Hematopoietic multipotent progenitor cell treated with erythropoietin and hydrocortisone succinate and interleukin-3 and kit ligand, for 17 days (in vitro differentiated cells): Measurements from ENCODE around the gene UBE2H.
"Not testable (repeated sequence)": the region's sequence is repeated elsewhere in the genome, so short reads cannot be mapped to it uniquely, and the experiment has no call there.

Experiments
- DNase-seq: peaks from one replicate; pipeline ENCODE4 v3.0.0-alpha.2; 2015; ENCODE audit warnings: low spot score

Gene UBE2H

DNA sequence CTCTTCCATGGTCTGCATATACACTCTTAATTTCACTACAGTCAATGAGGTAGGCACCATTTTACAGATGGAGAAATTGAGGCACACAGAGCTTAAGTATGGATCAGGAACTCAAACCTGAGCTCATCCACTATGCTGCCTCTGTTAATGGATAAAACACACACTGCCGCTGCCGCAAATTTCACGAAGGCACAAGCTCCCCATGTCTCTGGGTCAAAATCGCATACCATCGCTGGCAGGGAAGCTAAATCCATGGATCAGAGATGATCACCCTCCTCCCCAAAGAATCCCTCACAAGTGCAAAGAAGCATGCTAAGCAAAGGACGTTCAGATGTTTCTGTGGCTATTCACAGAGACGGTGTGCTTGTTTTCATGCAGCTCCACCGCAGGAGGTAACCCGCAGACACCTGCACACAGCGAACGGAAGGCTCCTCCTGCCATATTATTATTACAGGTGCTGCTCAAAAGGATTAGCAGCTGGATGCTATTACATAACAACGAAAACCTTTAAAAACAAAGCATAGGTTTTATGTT lies 109.3 kb downstream of the UBE2H start:
- DNase-seq = no peak

DNA sequence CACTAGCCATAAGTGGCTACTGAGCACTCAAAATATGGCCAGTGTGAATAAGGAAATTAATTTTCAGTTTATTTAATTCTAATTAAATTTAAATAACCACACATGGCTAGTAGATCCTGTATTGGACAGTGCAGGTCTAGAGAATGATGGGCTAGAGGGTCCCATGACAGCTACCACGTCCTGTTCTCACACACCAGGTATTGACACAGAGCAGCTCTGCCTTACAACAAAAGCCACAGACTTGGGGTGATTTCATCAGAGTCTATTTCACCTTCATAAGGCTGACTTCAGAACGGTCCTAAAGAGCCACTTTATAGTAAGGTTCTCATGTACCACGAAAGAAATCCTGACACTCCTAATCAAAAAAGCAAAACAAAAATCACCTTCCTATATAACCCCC lies 111.3 kb downstream of the UBE2H start:
- no peak for DNase-seq

DNA sequence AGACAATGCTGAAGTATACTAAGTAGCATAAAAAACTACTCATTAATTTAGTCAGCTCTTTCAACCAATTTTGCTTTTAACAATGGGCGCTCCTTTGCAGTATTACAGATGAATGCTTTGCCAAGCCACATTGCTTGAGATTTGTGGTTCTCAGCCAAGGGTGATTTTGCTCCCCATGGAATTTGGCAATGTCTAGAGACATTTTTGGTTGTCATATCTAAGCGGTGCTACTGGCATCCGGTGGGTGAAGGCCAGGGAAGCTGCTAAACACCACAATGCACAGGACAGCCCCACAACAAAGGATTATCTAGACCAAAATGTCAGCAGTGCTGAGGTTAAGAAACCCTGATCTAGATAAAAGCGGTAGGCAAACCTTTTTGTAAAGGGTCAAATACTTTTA lies 112.0 kb downstream of the UBE2H start:
- no peak for DNase-seq

DNA sequence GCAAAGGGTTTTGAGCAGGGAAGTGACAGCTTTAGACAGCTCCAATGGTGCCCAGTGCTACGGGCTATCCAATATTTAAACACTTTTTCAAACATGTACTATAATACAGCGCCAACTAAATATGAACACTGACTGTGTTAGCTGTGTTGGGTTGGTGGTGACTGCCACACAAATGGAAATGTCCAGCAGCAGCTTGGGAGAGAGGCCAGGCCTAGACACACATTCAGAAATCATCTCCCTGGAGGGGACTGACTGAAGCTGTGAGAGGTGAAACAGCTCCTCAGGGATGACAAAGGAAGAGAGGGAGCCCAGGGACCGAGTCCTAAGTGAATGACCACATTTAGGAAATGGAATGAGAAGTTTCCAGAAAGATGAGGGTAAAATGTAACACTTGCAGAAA lies 115.8 kb downstream of the UBE2H start:
- no peak for DNase-seq

DNA sequence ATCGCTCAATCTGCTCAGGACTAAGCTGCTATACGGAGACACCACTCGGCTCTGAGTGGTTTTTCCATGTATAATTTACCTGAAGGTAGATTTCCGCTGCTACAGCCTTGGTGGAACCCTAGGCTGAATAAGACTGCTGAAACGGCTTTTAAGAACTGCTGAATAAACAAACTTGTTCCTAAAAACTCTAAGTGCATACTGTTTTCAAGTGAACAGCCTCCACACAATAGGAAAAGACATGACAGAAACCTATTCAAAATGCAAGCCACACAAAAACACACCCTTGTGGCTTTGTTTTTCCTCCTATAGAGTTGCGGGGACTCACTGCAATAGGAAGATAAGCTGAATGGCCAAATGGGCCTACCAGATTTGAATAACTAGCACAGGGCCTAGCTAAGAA lies 117.2 kb downstream of the UBE2H start:
- no peak for DNase-seq

DNA sequence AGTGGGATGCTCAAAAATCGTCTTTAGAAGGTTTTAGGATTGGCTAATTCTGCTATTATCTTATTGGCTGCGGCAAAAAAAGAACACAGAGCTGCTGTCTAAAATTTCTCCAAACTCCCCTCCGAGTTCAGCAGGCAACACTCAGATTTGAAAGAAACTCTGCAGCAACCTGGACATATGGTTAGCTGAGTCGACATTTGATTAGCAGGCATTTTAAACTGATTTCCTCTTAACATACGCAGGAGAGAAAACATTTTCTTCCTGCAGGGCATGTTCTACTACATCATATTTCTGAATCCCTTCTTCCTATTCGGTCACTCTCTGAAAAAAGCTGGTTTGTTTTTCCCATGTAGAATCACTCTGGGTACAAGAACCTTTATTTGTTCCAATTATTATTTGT lies 119.4 kb downstream of the UBE2H start:
- DNase-seq = not testable (repeated sequence)

DNA sequence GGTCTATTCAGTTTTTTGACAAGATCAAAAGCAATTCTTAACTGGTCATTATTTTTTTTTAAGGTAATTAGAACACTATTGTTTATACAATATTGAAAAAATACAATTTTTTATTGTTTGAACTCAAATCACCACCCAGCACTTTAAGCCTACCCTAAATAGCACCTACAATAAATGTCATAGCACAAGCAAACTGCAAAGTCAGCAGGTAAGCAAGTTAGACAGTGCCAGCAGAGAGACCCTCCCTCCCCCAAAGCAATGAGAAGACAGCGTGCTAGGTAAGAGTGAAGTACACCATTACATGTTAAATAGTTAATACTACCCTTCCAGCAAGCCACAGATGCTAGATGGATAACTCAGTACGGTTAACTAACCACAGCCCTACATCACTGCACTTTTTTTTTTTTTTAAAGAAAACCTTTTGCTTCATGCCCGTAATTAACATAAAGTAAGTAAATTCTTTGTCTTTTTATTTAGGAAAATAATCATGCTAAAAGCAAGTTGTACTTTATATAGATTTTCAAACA lies 120.0 kb downstream of the UBE2H start:
- DNase-seq = no peak

DNA sequence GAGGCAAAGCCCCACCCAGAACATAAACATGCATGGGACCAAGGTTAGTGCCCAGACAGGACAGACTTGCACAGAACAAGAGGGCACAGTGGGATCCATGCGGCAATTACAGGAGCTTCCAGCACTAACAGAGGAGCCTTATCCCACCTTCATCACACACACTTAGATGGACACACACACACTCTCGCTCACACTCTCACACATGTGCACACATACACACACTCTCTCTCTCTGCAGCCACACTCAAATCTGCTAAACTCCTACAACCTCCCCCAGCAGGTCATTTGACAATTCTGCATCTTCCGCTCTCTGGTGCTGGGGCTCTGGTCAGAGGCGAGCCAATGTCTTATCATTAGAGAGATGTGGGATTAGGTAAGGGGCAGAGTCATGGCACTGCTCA lies 120.5 kb downstream of the UBE2H start:
- DNase-seq = no peak

DNA sequence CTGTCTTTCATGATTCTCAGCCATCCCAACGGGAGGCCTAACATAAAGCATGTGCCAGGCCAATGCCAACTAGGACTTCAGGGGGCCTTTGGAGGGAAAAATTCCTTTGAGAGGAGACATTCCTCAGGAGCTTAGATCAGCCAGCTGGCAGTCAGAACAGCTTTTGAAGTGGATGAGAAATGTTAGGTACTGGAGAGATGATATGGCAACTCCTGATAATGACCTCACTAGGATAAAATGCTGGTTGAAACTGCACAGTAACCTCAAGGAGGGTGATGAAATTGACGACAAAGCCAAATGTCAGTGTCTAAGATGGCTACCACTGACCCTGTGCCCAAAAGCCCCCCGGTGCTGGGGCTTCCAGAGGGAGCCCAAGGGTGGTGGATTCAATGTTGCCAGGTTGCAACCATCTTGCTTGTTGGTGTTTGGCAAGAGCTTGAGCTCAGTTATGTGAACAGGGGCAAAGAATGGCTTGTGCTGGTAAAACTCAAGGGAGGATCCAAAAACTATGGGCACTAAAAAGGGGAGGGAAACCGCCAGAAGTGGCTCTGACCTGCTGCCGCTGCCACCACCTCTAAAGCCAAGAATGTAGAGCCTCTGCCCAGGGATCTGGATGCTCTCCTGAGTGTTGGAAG lies 121.2 kb downstream of the UBE2H start:
- no peak for DNase-seq

DNA sequence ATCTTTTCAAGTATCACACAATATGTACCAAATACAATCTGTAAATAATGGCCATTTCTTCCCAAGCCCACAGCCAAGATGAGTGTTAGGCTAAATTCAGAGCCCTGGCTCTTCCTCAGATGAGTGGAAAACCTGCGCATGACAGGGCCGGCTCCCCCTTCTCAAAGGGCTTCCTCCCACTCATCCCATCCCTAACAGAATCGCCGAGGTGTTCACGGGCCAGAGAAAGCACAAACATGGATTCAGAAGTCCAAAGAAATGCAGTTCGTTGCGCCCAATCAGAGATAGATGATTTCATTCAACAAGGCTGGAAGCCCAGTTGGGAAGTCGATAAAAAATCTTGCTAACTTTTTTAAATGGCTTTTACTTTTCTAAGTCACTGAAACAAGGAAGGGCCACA lies 121.8 kb downstream of the UBE2H start:
- DNase-seq = no peak

DNA sequence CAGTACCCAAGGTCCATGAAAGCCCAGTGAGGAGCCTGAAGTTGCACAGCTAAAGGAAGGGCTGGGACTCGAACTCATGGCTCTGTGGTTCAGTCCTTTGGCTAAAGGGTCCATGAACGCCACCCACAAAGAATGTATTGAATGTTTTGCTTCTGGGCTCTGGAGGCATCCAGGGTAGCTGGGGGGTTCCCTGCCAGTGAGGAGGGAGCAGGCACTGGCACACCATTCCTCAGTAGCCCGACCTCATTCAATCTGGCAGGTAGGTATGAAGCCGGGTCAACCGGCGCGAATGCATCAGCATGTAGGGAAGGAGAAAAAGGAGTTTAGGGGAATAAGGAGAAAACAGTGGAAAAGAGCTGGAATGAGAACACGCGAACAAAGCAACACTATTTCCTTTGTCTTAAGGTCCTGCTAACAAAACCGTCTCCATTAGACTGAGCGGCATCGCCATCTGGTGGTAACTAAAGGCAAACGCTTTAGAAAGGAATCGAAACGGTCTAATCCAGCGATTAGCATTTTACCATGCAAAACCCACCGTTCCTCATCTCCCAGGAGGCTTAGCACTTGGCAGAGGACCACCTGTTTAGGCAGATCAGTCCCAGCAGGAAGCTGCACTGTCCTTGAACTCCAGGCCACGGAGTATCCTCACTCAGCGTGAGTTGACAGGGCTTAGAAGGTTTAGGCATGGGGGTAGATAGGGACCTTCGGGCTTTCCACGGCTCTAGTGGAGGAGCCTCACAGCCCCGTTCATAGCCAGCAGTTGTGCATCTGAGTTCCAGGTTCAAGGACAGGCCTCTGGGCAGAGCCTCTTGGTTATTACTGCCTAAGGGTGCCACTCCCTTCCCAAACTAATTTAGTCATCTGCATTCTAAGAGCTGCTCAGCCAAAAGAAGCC lies 122.8 kb downstream of the UBE2H start:
- peak; percentile 70 for DNase-seq

DNA sequence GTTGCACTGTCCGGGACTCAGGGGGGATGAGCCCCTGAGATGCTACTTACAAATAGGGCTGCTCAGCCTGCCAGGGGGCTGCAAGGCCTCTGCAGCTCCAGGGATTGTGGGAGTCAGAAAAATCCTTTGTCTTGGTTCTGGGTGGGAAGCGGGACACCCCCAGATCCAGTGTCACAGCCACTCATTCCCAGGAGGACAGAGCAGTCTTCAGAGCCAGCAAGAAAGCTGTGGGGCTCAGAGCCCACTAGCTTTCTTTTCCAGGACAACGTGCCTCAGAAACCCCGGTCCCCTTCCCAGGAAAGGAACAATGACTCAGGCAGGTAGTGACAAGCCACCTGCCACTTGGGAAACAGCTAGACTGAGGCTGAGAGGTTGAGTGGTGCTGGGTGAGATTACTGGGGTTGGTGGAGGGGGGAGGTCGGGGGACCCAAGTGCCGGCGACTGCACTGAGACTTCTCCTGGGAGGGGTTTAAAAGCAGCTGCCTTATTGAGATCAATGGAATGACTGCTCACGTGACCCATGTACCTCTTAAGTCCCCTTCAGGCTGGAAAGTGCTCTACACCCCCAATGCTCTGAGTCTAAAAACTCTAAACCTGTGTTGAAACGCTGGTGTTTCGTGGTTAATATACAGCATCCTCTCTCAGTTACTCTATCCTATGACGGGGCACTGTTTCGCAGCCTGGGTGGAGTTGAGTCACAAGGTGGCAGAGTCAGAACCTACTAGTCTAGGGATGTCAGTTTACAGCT lies 123.6 kb downstream of the UBE2H start:
- no peak for DNase-seq

DNA sequence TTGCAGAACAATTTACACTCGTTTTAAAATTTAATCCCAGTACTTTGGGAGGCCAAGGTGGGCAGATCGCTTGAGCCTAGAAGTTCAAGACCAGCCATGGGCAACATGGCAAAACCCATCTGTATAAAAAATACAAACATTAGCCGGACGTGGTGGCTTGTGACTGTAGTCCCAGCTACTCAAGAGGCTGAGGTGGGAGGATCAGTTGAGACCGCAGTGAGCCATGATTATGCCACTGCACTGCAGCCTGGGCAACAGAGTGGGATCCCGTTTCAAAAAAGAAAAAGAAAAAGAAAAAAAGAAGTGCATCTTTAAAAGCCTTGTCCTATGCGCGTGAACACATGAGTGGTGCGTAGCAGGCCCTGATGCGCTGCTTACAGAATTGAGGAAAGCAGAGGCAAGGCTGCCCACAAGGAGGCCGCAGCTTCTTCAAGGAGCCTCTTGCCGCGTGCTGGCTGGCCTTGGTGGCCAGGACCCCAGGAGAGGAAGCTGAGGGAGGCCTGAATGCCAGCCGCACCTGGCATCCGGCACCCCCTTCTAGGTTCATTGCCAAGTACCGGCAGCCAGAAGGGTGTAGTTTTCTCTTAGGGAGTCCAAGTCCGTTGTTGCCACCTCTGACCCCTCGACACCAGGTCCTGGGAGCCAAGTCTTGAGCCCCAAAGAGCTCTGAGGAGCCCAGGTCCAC lies 124.5 kb downstream of the UBE2H start:
- no peak for DNase-seq

DNA sequence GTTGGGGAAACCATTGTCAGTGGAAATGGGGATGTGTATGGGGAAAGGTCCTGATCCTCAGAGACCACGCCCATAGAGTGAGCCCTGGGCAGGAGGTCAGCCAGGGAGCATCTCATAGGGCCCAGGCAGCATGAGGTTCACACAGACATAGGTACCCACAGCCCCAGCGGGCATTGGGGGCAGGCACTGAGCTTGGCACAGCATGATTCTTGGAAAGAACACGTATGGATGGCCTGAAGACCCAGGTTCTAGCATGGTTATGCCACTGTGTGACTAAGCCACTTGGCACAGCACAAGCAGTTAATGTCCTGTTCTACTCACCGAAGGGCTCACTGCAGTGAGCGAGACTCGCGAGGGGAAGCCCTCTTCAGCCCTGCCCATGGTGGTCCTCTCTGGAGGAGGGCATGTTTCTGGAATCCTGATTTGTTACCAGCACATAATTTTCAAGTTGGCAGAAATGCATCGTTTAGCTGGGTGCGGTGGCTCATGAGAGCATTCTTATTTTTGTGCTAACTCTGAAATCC lies 125.2 kb downstream of the UBE2H start:
- no peak for DNase-seq

DNA sequence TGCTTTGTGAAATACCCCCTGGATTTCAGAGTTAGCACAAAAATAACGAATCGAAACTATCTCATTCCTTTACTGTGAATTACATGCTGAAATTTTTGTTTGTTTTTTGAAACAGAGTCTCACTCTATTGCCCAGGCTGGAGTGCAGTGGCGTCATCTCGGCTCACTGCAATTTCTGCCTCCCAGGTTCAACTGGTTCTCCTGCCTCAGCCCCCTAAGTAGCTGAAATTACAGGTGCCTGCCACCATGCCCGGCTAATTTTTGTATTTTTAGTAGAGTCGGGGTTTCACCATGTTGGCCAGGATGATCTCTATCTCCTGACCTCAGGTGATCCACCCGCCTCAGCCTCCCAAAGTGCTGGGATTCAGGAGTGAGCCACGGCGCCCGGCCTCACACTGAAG lies 125.9 kb downstream of the UBE2H start:
- DNase-seq = not testable (repeated sequence)

DNA sequence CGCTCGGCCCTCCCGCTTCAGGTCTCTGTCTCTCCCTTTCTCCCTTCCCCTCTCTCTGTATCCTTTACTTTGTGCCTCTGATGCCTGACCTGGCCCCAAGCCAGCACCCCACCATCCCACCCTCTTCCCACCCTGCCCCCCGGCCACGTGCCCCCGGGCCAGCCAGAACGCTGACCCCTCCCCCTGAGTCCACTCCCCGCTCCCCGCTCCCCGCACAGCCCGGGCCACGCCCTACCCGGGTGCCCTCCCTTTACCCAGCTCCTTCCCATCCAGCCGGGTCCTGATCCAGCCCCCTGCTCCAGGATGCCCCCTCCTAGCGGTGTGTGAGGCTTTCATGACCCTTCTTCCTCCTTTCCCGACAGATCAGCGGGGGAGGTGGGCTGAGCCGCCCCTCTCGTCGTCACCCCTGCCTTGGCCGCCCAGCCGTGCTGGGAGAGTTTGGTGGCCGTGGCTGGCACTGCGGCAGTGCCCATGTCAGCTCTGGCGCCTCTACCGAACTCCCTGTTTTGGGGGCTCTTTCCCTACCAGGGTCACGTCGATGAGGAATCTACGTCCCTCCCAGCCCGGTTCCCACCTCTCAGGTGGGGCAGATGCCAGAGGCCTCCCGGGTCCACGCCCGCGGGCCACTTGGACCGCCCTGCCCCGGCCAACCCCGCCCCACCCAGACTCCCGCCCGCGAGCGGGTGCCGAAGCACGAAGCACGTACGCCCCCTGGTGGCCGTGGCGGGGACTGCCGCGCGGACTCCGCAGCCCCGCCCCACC lies 127.4 kb downstream of the UBE2H start:
- DNase-seq = peak; percentile 88

DNA sequence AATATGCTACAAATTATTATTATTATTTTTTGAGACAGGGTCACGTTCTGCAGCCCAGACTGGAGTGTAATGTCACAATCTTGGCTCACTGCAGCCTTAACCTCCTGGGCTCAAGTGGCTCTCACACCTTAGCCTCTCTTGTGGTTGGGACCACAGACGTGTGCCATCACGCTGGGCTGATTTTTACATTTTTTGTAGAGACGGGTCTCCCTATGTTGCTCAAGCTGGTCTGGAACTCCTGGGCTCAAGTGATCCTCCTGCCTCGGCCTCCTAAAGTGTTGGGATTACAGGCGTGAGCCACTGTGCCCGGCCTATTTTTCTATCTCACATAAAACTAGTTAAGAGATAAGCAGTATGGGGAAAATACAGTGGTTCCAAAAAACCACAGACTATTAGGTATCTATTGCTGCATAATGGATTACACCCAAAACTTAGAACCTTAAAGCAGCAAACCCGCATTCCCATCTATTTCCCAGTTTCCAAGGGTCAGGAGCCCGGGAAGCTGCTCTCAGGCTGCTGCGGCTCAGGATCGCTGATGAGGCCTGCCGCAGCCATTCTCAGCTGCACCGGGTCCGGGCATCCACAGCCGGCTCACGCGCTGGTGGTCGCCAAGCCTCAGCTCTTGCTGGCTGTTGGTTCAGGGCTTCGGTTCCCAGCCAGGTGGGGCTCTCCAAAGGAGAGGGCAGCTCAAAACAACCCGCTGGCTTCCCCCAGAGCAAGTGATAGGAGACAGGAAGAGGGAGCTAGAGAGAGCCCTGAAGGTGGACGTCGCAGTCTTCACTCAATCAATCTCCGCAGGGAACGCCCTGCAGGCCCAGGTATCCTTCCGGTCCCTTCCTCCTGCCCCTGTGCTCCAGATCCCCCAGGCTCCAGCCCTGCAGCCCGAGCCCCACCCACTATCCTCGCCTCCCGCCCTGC lies 128.2 kb downstream of the UBE2H start:
- no peak for DNase-seq

DNA sequence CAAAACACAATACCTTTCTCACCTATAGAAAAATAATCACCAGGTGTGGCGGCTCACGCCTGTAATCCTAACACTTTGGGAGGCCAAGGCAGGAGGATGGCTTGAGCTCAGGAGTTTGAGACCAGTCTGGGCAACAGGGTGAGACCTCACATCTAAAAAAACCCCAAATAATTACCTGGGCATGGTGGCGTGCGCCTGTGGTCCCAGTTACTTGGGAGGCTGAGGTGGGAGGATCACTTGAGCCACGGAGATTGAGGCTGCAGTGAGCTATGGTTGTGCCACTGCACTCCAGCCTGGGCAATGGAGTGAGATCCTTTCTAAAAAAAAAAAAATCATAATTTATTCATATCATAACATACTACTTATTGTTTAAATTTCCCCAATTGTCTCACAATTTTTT lies 129.6 kb downstream of the UBE2H start:
- not testable (repeated sequence) for DNase-seq

DNA sequence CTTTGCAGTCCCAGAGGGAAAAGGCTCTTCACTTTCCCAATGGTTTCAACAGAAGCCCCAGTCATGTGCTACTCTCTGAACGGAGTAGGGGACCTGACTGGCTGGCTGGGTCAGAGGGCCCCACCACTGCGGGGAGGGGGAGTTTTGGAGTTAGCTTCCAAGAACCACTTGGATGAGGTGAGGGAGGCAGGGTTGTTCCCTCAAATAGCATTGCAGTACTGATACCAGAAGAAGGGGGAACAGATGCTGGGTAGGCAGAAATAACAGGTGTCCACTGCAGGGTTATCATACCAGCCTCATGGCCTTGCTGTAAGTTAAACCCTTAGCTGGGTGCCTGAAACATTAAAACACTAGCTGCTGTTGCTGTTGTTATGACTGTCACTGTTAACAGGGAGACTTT lies 131.3 kb downstream of the UBE2H start:
- DNase-seq = no peak

DNA sequence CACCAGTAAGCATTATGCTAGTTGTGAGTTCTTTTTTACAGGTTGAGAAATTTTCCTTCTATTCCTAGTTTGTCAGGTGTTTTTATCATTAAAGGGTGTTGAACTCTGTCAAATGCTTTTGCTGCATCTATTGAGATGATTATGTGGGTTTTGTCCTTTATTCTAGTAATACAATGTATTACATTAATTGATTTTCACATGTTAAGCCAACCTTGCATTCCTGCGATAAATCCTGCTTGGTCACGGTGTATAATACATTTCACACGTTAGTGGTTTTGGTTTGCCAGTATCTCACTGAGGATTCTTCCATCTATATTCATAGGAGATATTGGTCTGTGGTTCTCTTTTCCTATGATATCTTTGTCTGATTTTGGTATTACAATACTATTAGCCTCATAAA lies 136.0 kb downstream of the UBE2H start:
- DNase-seq = no peak
